Kidney epithelial cell (primary cell): ENCODE data around the gene SINHCAF. TPM values are rescaled to one million over a fixed set of nuclear protein-coding genes. Genes with fewer than 3 reads are reported as not detected.
"Not testable (repeated sequence)": the region's sequence is repeated elsewhere in the genome, so short reads cannot be mapped to it uniquely, and the experiment has no call there.

ENCODE experiments used
- DNase-seq: peaks from one replicate; pipeline ENCODE4 v3.0.0-alpha.2; 2010; ENCODE audit warnings: low read depth
- H3K27me3 ChIP-seq: 2 replicates; pipeline ENCODE4 v1.6.0; 2011; ENCODE audit warnings: low read length; ENCODE audit not compliant: control insufficient read depth, insufficient read depth
- H3K36me3 ChIP-seq: 2 replicates; pipeline ENCODE4 v1.5.1; 2011; ENCODE audit warnings: low read length; ENCODE audit not compliant: control insufficient read depth, insufficient read depth
- H3K4me3 ChIP-seq: 2 replicates; pipeline ENCODE4 v1.5.1; 2011; ENCODE audit warnings: low read depth, mild to moderate bottlenecking, control low read depth, low read length
- CTCF ChIP-seq: IDR thresholded peaks from 2 replicates; pipeline ENCODE4 v1.5.1; 2011; ENCODE audit warnings: mild to moderate bottlenecking, moderate library complexity, low read length, control low read depth, inconsistent platforms; ENCODE audit not compliant: insufficient read depth, poor library complexity, severe bottlenecking
- total RNA-seq: library from RNA; depleted of rRNA; stranded (reverse); fragments of >200 nt; gene quantifications from 2 replicates; pipeline ENCODE4 v1.2.3, GENCODE V29; 2015

Gene SINHCAF
- total RNA-seq, 1 donor from 2014 or later, result 217 TPM

GRCh38 chr12:31275491-31275890, 50.5 kb downstream of the SINHCAF start:
- Histone ChIP-seq H3K27me3 (no peaks in the 10 kb centered on the region), H3K36me3 (no peaks in the 10 kb centered on the region), H3K4me3 (no peak overlapping the region)
- TF ChIP-seq CTCF, result no peak
- DNase-seq, result no peak

- no peak for DNase-seq
- Histone ChIP-seq H3K27me3 (no peaks in the 10 kb centered on the region), H3K36me3 (no peaks in the 10 kb centered on the region), H3K4me3 (no peak overlapping the region)
- no peak for TF ChIP-seq CTCF
Observed at GRCh38 chr12:31274520-31275300, 51.2 kb downstream of the SINHCAF start.

- not testable (repeated sequence) for H3K27me3 ChIP-seq, H3K4me3 ChIP-seq, H3K36me3 ChIP-seq, DNase-seq
Observed at GRCh38 chr12:31273794-31274193, 52.2 kb downstream of the SINHCAF start.

GRCh38 chr12:31272607-31273225, 53.2 kb downstream of the SINHCAF start:
- H3K36me3 ChIP-seq, result no peaks in the 10 kb centered on the region
- no peak overlapping the region for H3K4me3 ChIP-seq
- no peak for DNase-seq
- no peak for TF ChIP-seq CTCF
- H3K27me3 ChIP-seq, result no peaks in the 10 kb centered on the region

- no peaks in the 10 kb centered on the region for H3K36me3 ChIP-seq
- DNase-seq, result no peak
- no peak overlapping the region for H3K4me3 ChIP-seq
- no peak for TF ChIP-seq CTCF
- H3K27me3 ChIP-seq, result no peaks in the 10 kb centered on the region
Observed at GRCh38 chr12:31267966-31268365, 58.0 kb downstream of the SINHCAF start.

GRCh38 chr12:31265722-31266121, 60.2 kb downstream of the SINHCAF start:
- no peak for DNase-seq
- no peak for TF ChIP-seq CTCF
- Histone ChIP-seq H3K4me3 (no peak overlapping the region), H3K36me3 (no peaks in the 10 kb centered on the region), H3K27me3 (no peaks in the 10 kb centered on the region)
